Trophoblast cell (in vitro differentiated cells and primary cell): Measurements from ENCODE around the gene SLC19A1.

ENCODE experiments used
- DNase-seq, 2 donors: peaks; one replicate each; pipeline ENCODE4 v3.0.0-alpha.2; 2016
- H2AFZ ChIP-seq: 2 replicates; pipeline ENCODE4 v1.6.1; 2013; ENCODE audit warnings: low read length, moderate library complexity, mild to moderate bottlenecking; ENCODE audit not compliant: insufficient read depth, poor library complexity
- H2AK5ac ChIP-seq: 2 replicates; pipeline ENCODE4 v1.6.1; 2013; ENCODE audit warnings: mild to moderate bottlenecking, low read length
- H2BK120ac ChIP-seq: 2 replicates; pipeline ENCODE4 v1.6.1; 2013; ENCODE audit warnings: low read length, mild to moderate bottlenecking, moderate library complexity; ENCODE audit not compliant: insufficient read depth, poor library complexity
- H2BK12ac ChIP-seq: 2 replicates; pipeline ENCODE4 v1.6.1; 2013; ENCODE audit warnings: mild to moderate bottlenecking, low read length, moderate library complexity
- H2BK5ac ChIP-seq: 2 replicates; pipeline ENCODE4 v1.6.1; 2013; ENCODE audit warnings: low read length, low read depth, moderate library complexity, mild to moderate bottlenecking; ENCODE audit not compliant: poor library complexity
- H3K14ac ChIP-seq: 2 replicates; pipeline ENCODE4 v1.6.1; 2013; ENCODE audit warnings: mild to moderate bottlenecking, low read length
- H3K18ac ChIP-seq: 2 replicates; pipeline ENCODE4 v1.6.1; 2013; ENCODE audit warnings: mild to moderate bottlenecking, low read length
- H3K23ac ChIP-seq: 2 replicates; pipeline ENCODE4 v1.6.1; 2013; ENCODE audit warnings: low read length
- H3K27ac ChIP-seq: 2 replicates; pipeline ENCODE4 v1.5.1; 2013; ENCODE audit warnings: low read depth, mild to moderate bottlenecking, inconsistent platforms, low read length, moderate library complexity
- H3K27me3 ChIP-seq: 2 replicates; pipeline ENCODE4 v1.6.1; 2013; ENCODE audit warnings: inconsistent platforms, mild to moderate bottlenecking, low read length, moderate library complexity; ENCODE audit not compliant: insufficient read depth
- H3K36me3 ChIP-seq, 2 experiments: 1 replicate in 1 of 2; 2 replicates in 1 of 2; pipeline ENCODE4 v1.6.1; 2013; ENCODE audit warnings: low read length in 2 of 2, mild to moderate bottlenecking in 2 of 2, moderate library complexity in 1 of 2; ENCODE audit not compliant: insufficient read depth in 2 of 2, control insufficient read depth in 1 of 2
- H3K4ac ChIP-seq: 2 replicates; pipeline ENCODE4 v1.6.1; 2013; ENCODE audit warnings: low read depth, mild to moderate bottlenecking, low read length, moderate library complexity
- H3K4me1 ChIP-seq, 2 experiments: 1 replicate in 1 of 2; 2 replicates in 1 of 2; pipeline ENCODE4 v1.6.1; 2013; ENCODE audit warnings: low read length in 2 of 2, mild to moderate bottlenecking in 2 of 2, moderate library complexity in 1 of 2; ENCODE audit not compliant: insufficient read depth in 2 of 2, control insufficient read depth in 1 of 2
- H3K4me2 ChIP-seq: 2 replicates; pipeline ENCODE4 v1.6.1; 2013; ENCODE audit warnings: inconsistent platforms, mild to moderate bottlenecking, low read length, moderate library complexity
- H3K4me3 ChIP-seq: 2 replicates; pipeline ENCODE4 v1.5.1; 2013; ENCODE audit warnings: mild to moderate bottlenecking, low read depth, low read length, inconsistent platforms
- H3K79me1 ChIP-seq: one replicate; pipeline ENCODE4 v1.6.1; 2013; ENCODE audit warnings: low read length
- H3K79me2 ChIP-seq: 2 replicates; pipeline ENCODE4 v1.6.1; 2013; ENCODE audit warnings: low read length, mild to moderate bottlenecking; ENCODE audit not compliant: control insufficient read depth, insufficient read depth, poor library complexity
- H3K9ac ChIP-seq: 2 replicates; pipeline ENCODE4 v1.6.1; 2013; ENCODE audit warnings: mild to moderate bottlenecking, low read length
- H3K9me3 ChIP-seq: 2 replicates; pipeline ENCODE4 v1.6.1; 2013; ENCODE audit warnings: low read depth, mild to moderate bottlenecking, control low read depth, inconsistent platforms, low read length; ENCODE audit not compliant: insufficient read depth
- H4K12ac ChIP-seq: 2 replicates; pipeline ENCODE4 v1.6.1; 2013; ENCODE audit warnings: low read depth, mild to moderate bottlenecking, low read length, moderate library complexity
- H4K8ac ChIP-seq: 2 replicates; pipeline ENCODE4 v1.6.1; 2013; ENCODE audit warnings: low read depth, mild to moderate bottlenecking, low read length, moderate library complexity
- H4K91ac ChIP-seq: one replicate; pipeline ENCODE4 v1.6.1; 2013; ENCODE audit warnings: low read depth, mild to moderate bottlenecking, low read length, moderate library complexity
- WGBS: extraction: QIAGEN DNeasy Blood & Tissue Kit; methylation state at CpG from one replicate; pipeline ENCODE4 v1.1.7; 2013; ENCODE audit warnings: missing lambda C conversion rate; ENCODE audit not compliant: insufficient read length, insufficient coverage; ENCODE audit errors: extremely low coverage; 5-methylcytosine and 5-hydroxymethylcytosine counted together

SLC19A1 gene

DNA sequence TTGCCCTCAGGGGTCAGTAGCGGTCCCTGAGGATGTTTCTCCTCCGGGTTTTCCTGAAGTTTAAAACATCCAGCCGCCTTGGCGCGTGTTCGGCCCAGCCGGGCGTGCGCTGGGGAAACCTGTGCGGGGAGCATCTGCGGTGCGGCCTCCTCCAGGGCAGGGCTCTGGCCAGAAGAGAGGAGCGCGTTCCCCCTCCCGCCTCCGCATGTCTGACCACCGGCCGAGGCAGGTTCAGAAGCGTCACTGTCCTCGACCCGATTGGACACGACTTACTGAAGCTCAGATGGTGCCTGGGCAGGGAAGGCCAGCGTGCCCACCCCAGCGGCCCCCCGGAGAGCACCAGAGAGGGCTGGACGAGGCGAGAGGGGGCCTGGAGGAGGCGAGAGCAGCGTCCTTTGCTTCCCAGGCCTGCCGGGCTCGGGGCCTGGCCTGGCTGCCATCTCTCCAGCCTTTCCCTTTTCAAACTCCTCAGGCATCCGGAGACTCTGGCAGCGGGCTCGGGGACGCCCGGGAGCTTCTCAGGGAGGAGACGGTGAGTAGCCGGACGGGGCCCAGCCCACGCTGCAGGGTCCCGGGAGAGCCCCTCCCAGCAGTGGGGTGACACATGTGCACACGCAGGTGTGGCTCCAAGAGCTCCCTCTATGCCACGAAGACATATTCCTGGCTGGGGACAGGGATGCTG, 67.1 kb downstream of the SLC19A1 start:
- H4K8ac ChIP-seq = no peak overlapping the region
- no peak overlapping the region for H3K9ac ChIP-seq
- H3K4me2 ChIP-seq = no peak overlapping the region
- no peak overlapping the region for H4K91ac ChIP-seq
- H4K12ac ChIP-seq = no peak overlapping the region
- DNase-seq = no peak
- no peaks in the 10 kb centered on the region for H3K27me3 ChIP-seq
- H3K36me3 ChIP-seq = peaks cover 67 to 69% of the 10 kb centered on the region in 2 experiments
- H3K79me2 ChIP-seq = peaks cover 3% of the 10 kb centered on the region
- H3K18ac ChIP-seq = no peak overlapping the region
- no peak overlapping the region for H2BK120ac ChIP-seq
- no peak overlapping the region for H2BK12ac ChIP-seq
- H3K9me3 ChIP-seq = peaks cover 12% of the 10 kb centered on the region
- no peak overlapping the region for H2AFZ ChIP-seq
- H3K14ac ChIP-seq = no peak overlapping the region
- WGBS = no CpG with 5 or more reads among the region's 43 CpGs
- H3K4me3 ChIP-seq = no peak overlapping the region
- H2BK5ac ChIP-seq = no peak overlapping the region
- no peak overlapping the region for H3K27ac ChIP-seq
- H2AK5ac ChIP-seq = no peak overlapping the region
- peaks cover 4 to 9% of the 10 kb centered on the region in 2 experiments for H3K4me1 ChIP-seq
- peaks cover 3% of the 10 kb centered on the region for H3K79me1 ChIP-seq
- no peak overlapping the region for H3K23ac ChIP-seq
- H3K4ac ChIP-seq = no peak overlapping the region

DNA sequence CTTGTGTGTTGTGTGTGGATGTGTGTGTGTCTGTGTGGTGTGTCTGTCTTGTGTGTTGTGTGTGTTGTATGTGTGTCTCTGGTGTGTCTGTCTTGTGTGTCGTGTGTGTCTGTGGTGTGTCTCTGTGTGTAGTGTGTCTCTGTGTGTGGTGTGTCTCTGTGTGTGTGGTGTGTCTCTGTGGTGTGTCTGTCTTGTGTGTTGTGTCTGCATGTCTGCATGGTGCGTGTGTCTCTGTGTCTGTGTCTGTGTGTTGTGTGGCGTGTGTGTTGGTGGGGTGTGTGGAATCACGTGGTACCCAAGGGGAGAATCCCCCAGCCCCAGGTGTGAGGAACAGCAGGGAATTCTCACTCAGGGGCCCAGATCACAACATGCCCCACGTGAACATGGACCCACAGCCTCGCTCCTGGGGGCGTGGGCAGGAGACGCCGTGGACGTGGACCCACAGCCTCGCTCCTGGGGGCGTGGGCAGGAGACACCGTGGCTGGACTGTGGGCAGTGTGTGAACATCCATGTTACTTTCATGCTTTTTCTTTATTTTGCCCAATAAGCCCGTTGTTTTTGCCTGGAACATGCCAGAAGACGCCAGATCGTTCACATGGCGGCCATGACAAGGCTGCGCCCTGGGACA, 67.8 kb downstream of the SLC19A1 start:
- Histone ChIP-seq H3K23ac (no peak overlapping the region), H3K14ac (no peak overlapping the region), H3K4me2 (no peak overlapping the region), H3K9me3 (peaks cover 12% of the 10 kb centered on the region), H3K4ac (no peak overlapping the region), H3K4me1 (peaks cover 7 to 9% of the 10 kb centered on the region in 2 experiments), H2AFZ (no peak overlapping the region), H2BK5ac (no peak overlapping the region), H3K79me2 (peaks cover 3% of the 10 kb centered on the region), H4K12ac (no peak overlapping the region), H2BK12ac (no peak overlapping the region), H2AK5ac (no peak overlapping the region), H4K91ac (no peak overlapping the region), H3K18ac (peak overlapping the region; percentile 6), H3K79me1 (peaks cover 3% of the 10 kb centered on the region), H3K36me3 (peaks cover 61 to 67% of the 10 kb centered on the region in 2 experiments), H4K8ac (no peak overlapping the region), H3K27ac (no peak overlapping the region), H3K27me3 (no peaks in the 10 kb centered on the region), H3K4me3 (no peak overlapping the region), H2BK120ac (no peak overlapping the region), H3K9ac (no peak overlapping the region)
- no CpG with 5 or more reads among the region's 18 CpGs for WGBS
- DNase-seq = no peak

DNA sequence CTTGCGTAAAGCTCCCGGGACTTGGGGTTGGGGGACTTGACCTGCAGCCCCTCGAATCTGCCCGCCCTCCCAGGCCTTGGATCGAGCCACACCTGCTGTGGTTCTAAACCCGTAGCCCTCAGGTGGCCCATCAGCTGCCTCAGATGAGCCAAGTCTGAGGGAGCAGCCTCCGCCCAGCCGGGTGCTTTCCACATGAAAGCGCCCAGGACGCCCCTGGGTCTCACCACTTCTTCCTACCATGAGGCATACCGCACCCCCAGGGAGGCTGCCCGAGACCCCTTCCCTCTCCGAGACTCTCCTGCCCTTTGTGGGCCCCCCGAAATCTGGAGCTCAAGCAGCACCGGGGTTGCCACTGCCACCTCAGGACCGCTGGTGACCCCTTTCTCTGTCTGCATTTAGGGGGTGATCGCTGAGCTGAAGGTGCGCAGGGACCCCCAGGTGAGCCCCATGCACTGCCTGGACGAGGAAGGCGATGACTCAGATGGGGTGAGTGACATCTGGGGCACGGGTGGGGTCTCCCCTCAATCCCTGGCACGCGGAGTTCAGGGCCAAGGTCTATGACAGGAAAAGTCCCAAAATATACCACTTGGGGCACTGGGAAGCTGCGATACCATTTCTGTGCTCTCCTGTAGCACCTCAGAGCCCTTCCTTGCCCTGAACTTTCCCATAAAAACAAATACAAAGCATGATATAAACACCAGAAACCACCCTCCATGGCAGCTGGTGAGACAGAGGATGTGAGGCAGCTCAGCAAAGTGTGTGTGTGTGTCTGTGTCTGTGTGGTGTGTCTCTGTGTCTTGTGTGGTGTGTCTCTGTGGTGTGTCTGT, 68.5 kb downstream of the SLC19A1 start:
- Histone ChIP-seq H4K91ac (no peak overlapping the region), H3K79me2 (peaks cover 3% of the 10 kb centered on the region), H4K8ac (no peak overlapping the region), H2BK12ac (no peak overlapping the region), H3K4ac (no peak overlapping the region), H2AFZ (no peak overlapping the region), H3K4me3 (no peak overlapping the region), H3K14ac (no peak overlapping the region), H3K4me2 (no peak overlapping the region), H2BK5ac (no peak overlapping the region), H3K79me1 (peaks cover 3% of the 10 kb centered on the region), H3K18ac (no peak overlapping the region), H3K27ac (no peak overlapping the region), H4K12ac (no peak overlapping the region), H3K9me3 (peaks cover 4% of the 10 kb centered on the region), H2AK5ac (no peak overlapping the region), H3K27me3 (no peaks in the 10 kb centered on the region), H2BK120ac (no peak overlapping the region), H3K9ac (no peak overlapping the region), H3K4me1 (peaks cover 10 to 16% of the 10 kb centered on the region in 2 experiments), H3K36me3 (peaks cover 61 to 67% of the 10 kb centered on the region in 2 experiments), H3K23ac (no peak overlapping the region)
- WGBS = no CpG with 5 or more reads among the region's 24 CpGs
- DNase-seq = no peak

DNA sequence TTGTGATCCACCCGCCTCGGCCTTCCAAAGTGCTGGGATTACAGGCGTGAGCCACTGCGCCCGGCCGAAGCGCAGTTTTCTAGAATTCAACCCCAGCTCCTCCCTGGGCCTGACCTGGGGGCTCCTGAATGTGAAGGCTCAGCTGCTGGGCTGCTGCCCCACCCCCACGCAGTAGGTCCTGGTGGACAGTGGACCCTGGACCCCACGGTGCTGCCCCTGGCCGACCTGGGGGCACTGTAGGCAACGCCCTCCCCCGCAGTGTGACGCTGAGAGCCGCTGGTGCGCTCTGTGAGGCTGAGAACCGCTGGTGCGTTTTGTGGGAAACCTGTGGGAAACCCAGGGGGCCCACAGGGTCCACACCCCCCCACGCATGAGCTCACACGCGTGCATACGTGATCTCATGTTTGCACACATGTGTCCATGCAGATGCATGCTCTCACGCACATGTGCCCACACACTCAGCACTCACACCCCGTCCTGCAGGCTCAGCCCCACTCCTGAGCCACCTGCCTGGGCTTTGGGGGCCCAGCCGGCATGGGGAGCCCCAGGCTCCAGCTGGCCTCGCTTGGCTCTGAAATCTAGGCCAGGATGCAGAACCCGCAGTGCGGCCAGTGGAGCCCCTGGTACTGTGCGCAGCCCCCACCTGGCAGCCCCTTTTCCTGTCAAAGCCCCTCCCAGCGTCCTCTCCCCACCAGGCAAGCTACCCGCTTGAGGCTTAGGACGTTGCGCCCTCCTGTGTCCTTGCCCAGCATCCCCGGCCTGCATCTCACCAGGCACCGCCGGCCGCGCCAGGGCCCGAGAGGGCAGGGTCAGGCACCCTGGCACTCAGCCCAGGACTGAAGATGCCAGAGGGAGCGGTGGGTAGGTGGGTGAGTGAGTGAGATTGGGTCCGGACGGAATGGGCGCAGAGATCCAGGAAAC, 69.5 kb downstream of the SLC19A1 start:
- Histone ChIP-seq H2BK12ac (no peak overlapping the region), H3K27ac (no peak overlapping the region), H3K23ac (no peak overlapping the region), H3K79me2 (peaks cover 3% of the 10 kb centered on the region), H3K79me1 (no peaks in the 10 kb centered on the region), H3K4me3 (no peak overlapping the region), H3K14ac (no peak overlapping the region), H3K36me3 (peaks cover 68 to 69% of the 10 kb centered on the region in 2 experiments), H3K4me2 (no peak overlapping the region), H2AFZ (no peak overlapping the region), H3K9me3 (peaks cover 4% of the 10 kb centered on the region), H3K9ac (no peak overlapping the region), H4K91ac (no peak overlapping the region), H3K4me1 (peaks cover 10 to 12% of the 10 kb centered on the region in 2 experiments), H4K8ac (no peak overlapping the region), H2BK120ac (no peak overlapping the region), H2AK5ac (no peak overlapping the region), H3K18ac (peak overlapping the region; percentile 5), H4K12ac (no peak overlapping the region), H2BK5ac (no peak overlapping the region), H3K27me3 (no peaks in the 10 kb centered on the region), H3K4ac (no peak overlapping the region)
- WGBS = no CpG with 5 or more reads among the region's 42 CpGs
- DNase-seq = no peak
